GM12878 (cell line): ENCODE results near the gene HADH.

ENCODE experiments used
- CEBPZ ChIP-seq: fragments of 150-350 bp; IDR thresholded peaks from 2 replicates; pipeline ENCODE4 v1.6.1; 2016; ENCODE audit warnings: low read depth, low read length
- EP300 ChIP-seq, 2 experiments: fragments of 150-350 bp in 1 of 2; IDR thresholded peaks; 2 replicates each; pipeline ENCODE4 v1.6.1; 2011 to 2012; ENCODE audit warnings: low read depth in 2 of 2, low read length in 2 of 2, borderline replicate concordance in 1 of 2, improper control_type of control experiment in 1 of 2, inconsistent platforms in 1 of 2; ENCODE audit not compliant: control insufficient read depth in 1 of 2
- HDGF ChIP-seq: fragments of 450-650 bp; IDR thresholded peaks from 2 replicates; pipeline ENCODE4 v1.6.1; 2016; ENCODE audit warnings: antibody characterized with exemption
- IRF4 ChIP-seq: IDR thresholded peaks from 2 replicates; pipeline ENCODE4 v1.6.1; 2011; ENCODE audit warnings: low read depth, low read length
- YY1 ChIP-seq: IDR thresholded peaks from 2 replicates; pipeline ENCODE4 v1.6.1; 2011; ENCODE audit warnings: low read depth, mild to moderate bottlenecking, low read length
- ZZZ3 ChIP-seq: IDR thresholded peaks from 2 replicates; pipeline ENCODE4 v1.6.1; 2011; ENCODE audit warnings: low read depth; ENCODE audit not compliant: control insufficient read depth, insufficient read length
- TF ChIP-seq, protein P1 (sequence below), 3 experiments: IDR thresholded peaks in 2 of 3; conservative IDR thresholded peaks in 1 of 3; 2 replicates each; pipeline ENCODE4 v1.5.1; 2011; ENCODE audit warnings: low read depth in 3 of 3, low read length in 3 of 3, mild to moderate bottlenecking in 3 of 3, control low read depth in 2 of 3, moderate library complexity in 2 of 3, inconsistent platforms in 1 of 3, mixed read lengths in 1 of 3; ENCODE audit not compliant: control insufficient read depth in 2 of 3, insufficient read depth in 1 of 3; ENCODE audit errors: extremely low read depth in 1 of 3

DNA sequence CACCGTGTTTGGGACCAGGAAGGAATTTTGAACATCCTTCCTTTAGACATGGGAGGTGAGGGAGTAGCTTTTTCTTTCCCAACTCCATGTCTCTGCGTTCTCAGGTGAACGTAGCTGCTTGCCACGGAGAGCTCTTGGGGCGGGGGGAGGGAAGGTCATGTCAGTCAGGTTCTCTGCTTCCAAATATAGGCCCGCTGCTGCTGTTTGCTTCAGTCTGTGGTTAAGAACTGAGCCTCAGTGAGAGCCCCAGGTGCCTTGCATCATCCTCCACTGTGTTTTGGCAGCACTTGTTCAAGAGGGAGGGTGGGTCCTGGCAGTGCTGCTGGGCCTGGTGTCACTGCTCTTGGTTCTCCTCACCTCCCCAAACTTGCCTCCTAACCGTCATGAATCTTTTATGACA, 46.5 kb downstream of the HADH start:
- no peak for TF ChIP-seq YY1
- TF ChIP-seq, protein P1, sequence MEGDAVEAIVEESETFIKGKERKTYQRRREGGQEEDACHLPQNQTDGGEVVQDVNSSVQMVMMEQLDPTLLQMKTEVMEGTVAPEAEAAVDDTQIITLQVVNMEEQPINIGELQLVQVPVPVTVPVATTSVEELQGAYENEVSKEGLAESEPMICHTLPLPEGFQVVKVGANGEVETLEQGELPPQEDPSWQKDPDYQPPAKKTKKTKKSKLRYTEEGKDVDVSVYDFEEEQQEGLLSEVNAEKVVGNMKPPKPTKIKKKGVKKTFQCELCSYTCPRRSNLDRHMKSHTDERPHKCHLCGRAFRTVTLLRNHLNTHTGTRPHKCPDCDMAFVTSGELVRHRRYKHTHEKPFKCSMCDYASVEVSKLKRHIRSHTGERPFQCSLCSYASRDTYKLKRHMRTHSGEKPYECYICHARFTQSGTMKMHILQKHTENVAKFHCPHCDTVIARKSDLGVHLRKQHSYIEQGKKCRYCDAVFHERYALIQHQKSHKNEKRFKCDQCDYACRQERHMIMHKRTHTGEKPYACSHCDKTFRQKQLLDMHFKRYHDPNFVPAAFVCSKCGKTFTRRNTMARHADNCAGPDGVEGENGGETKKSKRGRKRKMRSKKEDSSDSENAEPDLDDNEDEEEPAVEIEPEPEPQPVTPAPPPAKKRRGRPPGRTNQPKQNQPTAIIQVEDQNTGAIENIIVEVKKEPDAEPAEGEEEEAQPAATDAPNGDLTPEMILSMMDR (IDR thresholded peaks at IDR 0.05 in 2 of 3, conservative IDR thresholded peaks at IDR 0.05 in 1 of 3; ENCODE audit: control insufficient read depth in 2 of 3, extremely low read depth in 1 of 3, insufficient read depth in 1 of 3, low read depth in 3 of 3, low read length in 3 of 3) = no peak
- TF ChIP-seq EP300 (IDR thresholded peaks at IDR 0.05; ENCODE audit: borderline replicate concordance in 1 of 2, control insufficient read depth in 1 of 2, low read depth in 2 of 2, low read length in 2 of 2) = no peak
- no peak for TF ChIP-seq ZZZ3
- TF ChIP-seq IRF4 = no peak
- no peak for TF ChIP-seq HDGF
- no peak for TF ChIP-seq CEBPZ
